DND-41 (cell line): ENCODE data around the gene TMC3.
"Not testable (repeated sequence)": the region's sequence is repeated elsewhere in the genome, so short reads cannot be mapped to it uniquely, and the experiment has no call there.

Experiments
- ATAC-seq: fragments of 200-7000 bp; cut with Tn5 transposase; 3 replicates; pipeline ENCODE4 v1.9.1; 2021; ENCODE audit warnings: low read depth; ENCODE audit not compliant: insufficient read depth
- DNase-seq: peaks from one replicate; pipeline ENCODE4 v3.0.0-alpha.2; 2020
- H2AFZ ChIP-seq: 2 replicates; pipeline ENCODE4 v1.6.0; 2012; ENCODE audit warnings: low read depth, low read length
- H3K27ac ChIP-seq: 2 replicates; pipeline ENCODE4 v1.5.1; 2012; ENCODE audit warnings: low read length, inconsistent platforms
- H3K27me3 ChIP-seq: fragments of 200-600 bp; sonication (generic); 2 replicates; pipeline ENCODE4 v1.6.0; 2012; ENCODE audit warnings: low read length, mild to moderate bottlenecking, inconsistent platforms; ENCODE audit not compliant: insufficient read depth, poor library complexity
- H3K36me3 ChIP-seq: 2 replicates; pipeline ENCODE4 v1.5.1; 2012; ENCODE audit warnings: low read length, inconsistent platforms; ENCODE audit not compliant: insufficient read depth
- H3K4me1 ChIP-seq: 2 replicates; pipeline ENCODE4 v1.5.1; 2012; ENCODE audit warnings: mild to moderate bottlenecking, low read length; ENCODE audit not compliant: insufficient read depth
- H3K4me2 ChIP-seq: 2 replicates; pipeline ENCODE4 v1.6.0; 2012; ENCODE audit warnings: mild to moderate bottlenecking, moderate library complexity, low read length, inconsistent platforms; ENCODE audit not compliant: insufficient read depth
- H3K4me3 ChIP-seq, 2 experiments: fragments of 200-600 bp in 1 of 2; shearing (Covaris generic) in 1 of 2; 2 replicates each; pipeline ENCODE4 v1.5.1; 2012 to 2016; ENCODE audit warnings: inconsistent platforms in 2 of 2, low read length in 2 of 2, mild to moderate bottlenecking in 2 of 2, low read depth in 1 of 2, moderate library complexity in 1 of 2
- H3K79me2 ChIP-seq: 2 replicates; pipeline ENCODE4 v1.6.0; 2012; ENCODE audit warnings: low read length, inconsistent platforms; ENCODE audit not compliant: insufficient read depth
- H3K9ac ChIP-seq: 2 replicates; pipeline ENCODE4 v1.6.0; 2012; ENCODE audit warnings: low read depth, mild to moderate bottlenecking, inconsistent platforms, low read length, moderate library complexity
- H3K9me3 ChIP-seq: 2 replicates; pipeline ENCODE4 v1.5.1; 2012; ENCODE audit warnings: low read length, moderate library complexity, mild to moderate bottlenecking, inconsistent platforms; ENCODE audit not compliant: insufficient read depth, severe bottlenecking
- H4K20me1 ChIP-seq: 2 replicates; pipeline ENCODE4 v1.6.0; 2012; ENCODE audit warnings: low read length; ENCODE audit not compliant: insufficient read depth
- EZH2 ChIP-seq: IDR thresholded peaks from 3 replicates; pipeline ENCODE4 v1.6.1; 2012; ENCODE audit warnings: borderline replicate concordance, low read depth, mild to moderate bottlenecking, moderate library complexity, low read length, inconsistent platforms; ENCODE audit not compliant: severe bottlenecking
- TF ChIP-seq, protein P1 (sequence below): IDR thresholded peaks from 2 replicates; pipeline ENCODE4 v1.5.1; 2012; ENCODE audit warnings: borderline replicate concordance, low read length, moderate library complexity, mild to moderate bottlenecking; ENCODE audit not compliant: poor library complexity, severe bottlenecking; ENCODE audit errors: extremely low read depth

The TMC3 gene

DNA sequence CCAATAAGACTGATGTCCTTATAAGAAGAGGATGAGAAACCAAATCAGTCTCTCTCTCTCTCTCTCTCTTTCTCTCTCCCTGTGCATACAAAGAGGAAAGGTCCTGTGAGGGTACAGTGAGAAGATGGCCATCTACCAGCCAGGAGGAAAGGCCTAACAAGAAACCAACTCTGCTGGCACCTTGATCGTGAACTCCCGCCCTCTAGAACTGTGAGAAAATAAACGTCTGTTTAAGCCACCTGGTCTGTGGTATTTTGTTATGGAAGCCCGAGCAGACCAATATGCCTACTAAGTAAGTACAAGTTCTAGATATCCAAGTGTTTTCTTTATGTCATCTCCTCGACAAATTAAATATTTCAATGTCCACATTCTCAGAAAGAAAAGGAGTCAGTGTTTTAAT is 44.9 kb upstream of the TMC3 start:
- ATAC-seq (peak; percentile 12; the same call in 1 of the 3 replicates), DNase-seq (peak; percentile 56)
- Histone ChIP-seq H3K9me3 (peaks cover under 1% of the 10 kb centered on the region), H3K27ac (peak overlapping the region; percentile 62), H3K4me2 (peak overlapping the region; percentile 18; the same call in 1 of the 2 replicates), H3K79me2 (peaks cover 13% of the 10 kb centered on the region), H4K20me1 (no peaks in the 10 kb centered on the region), H2AFZ (peak overlapping the region; percentile 52; the same call in 1 of the 2 replicates), H3K9ac (peak overlapping the region; percentile 18; the same call in 1 of the 2 replicates), H3K36me3 (no peaks in the 10 kb centered on the region), H3K4me3 (no peak overlapping the region; a peak in 1 of 4 replicates), H3K27me3 (no peaks in the 10 kb centered on the region), H3K4me1 (peaks cover 58% of the 10 kb centered on the region)
- TF ChIP-seq, protein P1, sequence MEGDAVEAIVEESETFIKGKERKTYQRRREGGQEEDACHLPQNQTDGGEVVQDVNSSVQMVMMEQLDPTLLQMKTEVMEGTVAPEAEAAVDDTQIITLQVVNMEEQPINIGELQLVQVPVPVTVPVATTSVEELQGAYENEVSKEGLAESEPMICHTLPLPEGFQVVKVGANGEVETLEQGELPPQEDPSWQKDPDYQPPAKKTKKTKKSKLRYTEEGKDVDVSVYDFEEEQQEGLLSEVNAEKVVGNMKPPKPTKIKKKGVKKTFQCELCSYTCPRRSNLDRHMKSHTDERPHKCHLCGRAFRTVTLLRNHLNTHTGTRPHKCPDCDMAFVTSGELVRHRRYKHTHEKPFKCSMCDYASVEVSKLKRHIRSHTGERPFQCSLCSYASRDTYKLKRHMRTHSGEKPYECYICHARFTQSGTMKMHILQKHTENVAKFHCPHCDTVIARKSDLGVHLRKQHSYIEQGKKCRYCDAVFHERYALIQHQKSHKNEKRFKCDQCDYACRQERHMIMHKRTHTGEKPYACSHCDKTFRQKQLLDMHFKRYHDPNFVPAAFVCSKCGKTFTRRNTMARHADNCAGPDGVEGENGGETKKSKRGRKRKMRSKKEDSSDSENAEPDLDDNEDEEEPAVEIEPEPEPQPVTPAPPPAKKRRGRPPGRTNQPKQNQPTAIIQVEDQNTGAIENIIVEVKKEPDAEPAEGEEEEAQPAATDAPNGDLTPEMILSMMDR: no peak
- no peak for TF ChIP-seq EZH2

GRCh38 chr15:81418444-81418843 is 44.4 kb upstream of the TMC3 start:
- H3K27ac ChIP-seq: peak overlapping the region; percentile 62
- peak overlapping the region; percentile 18; the same call in 1 of the 2 replicates for H3K4me2 ChIP-seq
- no peak for TF ChIP-seq EZH2
- TF ChIP-seq, protein P1: no peak
- no peak overlapping the region; a peak in 1 of 4 replicates for H3K4me3 ChIP-seq
- H3K9me3 ChIP-seq: peaks cover 2% of the 10 kb centered on the region
- peaks cover 63% of the 10 kb centered on the region for H3K4me1 ChIP-seq
- ATAC-seq (no peak), DNase-seq (peak; percentile 10)
- H4K20me1 ChIP-seq: no peaks in the 10 kb centered on the region
- peak overlapping the region; percentile 52; the same call in 1 of the 2 replicates for H2AFZ ChIP-seq
- peak overlapping the region; percentile 18; the same call in 1 of the 2 replicates for H3K9ac ChIP-seq
- peaks cover 13% of the 10 kb centered on the region for H3K79me2 ChIP-seq
- H3K27me3 ChIP-seq: no peaks in the 10 kb centered on the region
- H3K36me3 ChIP-seq: no peaks in the 10 kb centered on the region

DNA sequence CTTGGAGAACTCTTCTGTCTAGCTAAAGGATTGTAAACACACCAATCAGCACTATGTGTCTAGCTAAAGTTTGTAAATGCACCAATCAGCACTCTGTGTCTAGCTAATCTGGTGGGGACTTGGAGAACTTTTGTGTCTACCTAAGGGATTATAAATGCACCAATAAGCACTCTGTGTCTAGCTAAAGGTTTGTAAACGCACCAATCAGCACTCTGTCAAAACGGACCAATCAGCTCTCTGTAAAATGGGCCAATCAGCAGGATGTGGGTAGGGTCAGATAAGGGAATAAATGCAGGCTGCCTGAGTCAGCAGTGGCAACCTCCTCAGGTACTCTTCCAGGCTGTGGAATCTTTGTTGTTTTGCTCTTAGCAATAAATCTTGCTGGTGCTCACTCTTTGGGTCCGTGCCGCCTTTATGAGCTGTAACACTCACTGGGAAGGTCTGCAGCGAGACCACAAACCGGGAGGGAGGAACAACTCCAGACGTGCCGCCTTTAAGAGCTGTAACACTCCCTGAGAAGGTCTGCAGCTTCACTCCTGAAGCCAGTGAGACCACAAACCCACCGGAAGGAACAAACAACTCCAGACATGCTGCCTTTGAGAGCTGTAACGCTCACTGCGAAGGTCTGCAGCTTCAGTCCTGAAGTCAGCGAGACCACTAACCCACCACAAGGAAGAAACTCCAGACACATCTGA is 40.4 kb upstream of the TMC3 start:
- peak; percentile 85 for ATAC-seq
- H3K9me3 ChIP-seq, H3K27me3 ChIP-seq, H3K36me3 ChIP-seq, H4K20me1 ChIP-seq: not testable (repeated sequence)
- Histone ChIP-seq H2AFZ (peak overlapping the region; percentile 55; the same call in 1 of the 2 replicates), H3K9ac (peak overlapping the region; percentile 63), H3K4me2 (peak overlapping the region; percentile 66), H3K4me3 (peak overlapping the region; percentile 18 to 59; a peak in 3 of 4 replicates), H3K4me1 (peaks cover 77% of the 10 kb centered on the region), H3K27ac (peak overlapping the region; percentile 97), H3K79me2 (peaks cover 13% of the 10 kb centered on the region)
- peak; percentile 90 for DNase-seq

DNA sequence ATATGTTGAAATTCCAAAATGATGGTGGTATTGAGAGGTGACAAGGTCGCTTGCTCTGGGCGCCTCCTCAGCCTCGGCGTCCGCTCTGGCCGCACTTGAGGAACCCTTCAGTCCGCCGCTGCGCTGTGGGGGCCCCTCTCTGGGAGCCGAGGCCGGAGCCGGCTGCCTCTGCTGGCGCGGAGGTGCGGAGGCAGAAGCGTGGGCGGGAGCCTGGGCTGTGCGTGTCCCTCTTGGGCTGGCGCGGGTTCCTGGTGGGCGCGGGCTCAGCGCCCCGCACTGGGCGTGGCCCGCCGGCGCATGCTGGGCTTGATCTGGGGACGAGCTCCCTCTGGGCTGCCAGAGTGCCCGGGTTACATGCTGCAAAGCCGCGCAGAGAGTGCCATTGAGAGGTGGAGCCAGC is 39.8 kb upstream of the TMC3 start:
- ATAC-seq (no peak), DNase-seq (no peak)
- H3K4me3 ChIP-seq: peak overlapping the region in 1 of 2 experiments; percentile 59; a peak in 2 of 4 replicates
- TF ChIP-seq, protein P1: no peak
- TF ChIP-seq EZH2: no peak
- H3K4me1 ChIP-seq: peaks cover 71% of the 10 kb centered on the region
- no peak overlapping the region; the same call in 1 of the 2 replicates for H2AFZ ChIP-seq
- H3K27ac ChIP-seq: peak overlapping the region; percentile 97
- no peaks in the 10 kb centered on the region for H3K27me3 ChIP-seq
- H3K9me3 ChIP-seq: peaks cover 2% of the 10 kb centered on the region
- H4K20me1 ChIP-seq: no peaks in the 10 kb centered on the region
- H3K4me2 ChIP-seq: peak overlapping the region; percentile 66
- peak overlapping the region; percentile 63 for H3K9ac ChIP-seq
- peaks cover 13% of the 10 kb centered on the region for H3K79me2 ChIP-seq
- H3K36me3 ChIP-seq: no peaks in the 10 kb centered on the region
